PC-3 (cell line): ENCODE results near the gene HDAC9. TPM values are rescaled to one million over a fixed set of nuclear protein-coding genes. Genes with fewer than 3 reads are reported as not detected.

ENCODE experiments used
- ATAC-seq: fragments of 200-7000 bp; cut with Tn5 transposase; 2 replicates; pipeline ENCODE4 v1.9.1; 2020; ENCODE audit warnings: mild to moderate bottlenecking, moderate library complexity
- BruUV-seq: library from RNA; stranded (reverse); fragments of 400-500 nt; replicated peaks from 2 replicates; lab custom pipeline; 2021; lab: Mats Ljungman, UMichigan
- CTCF ChIA-PET: fragments of 300-600 bp; sonication (Branson Sonifier 250); formaldehyde crosslinking; loops from one replicate; lab custom pipeline; 2022; ENCODE audit warnings: antibody characterized with exemption; lab: Charles Lee
- POLR2A ChIA-PET: fragments of 300-600 bp; sonication (Branson Sonifier 250); formaldehyde crosslinking; loops from one replicate; lab custom pipeline; 2022; ENCODE audit warnings: antibody characterized with exemption; ENCODE audit not compliant: unreplicated experiment; lab: Charles Lee
- DNase-seq: peaks from one replicate; pipeline ENCODE4 v3.0.0-alpha.2; 2015
- H2AFZ ChIP-seq: fragments of 300-600 bp; sonication (generic); 2 replicates; pipeline ENCODE4 v1.6.0; 2016; ENCODE audit warnings: antibody characterized with exemption, low read length
- H3F3A ChIP-seq: fragments of 300-600 bp; sonication (generic); one replicate; pipeline ENCODE4 v1.6.0; 2017; ENCODE audit warnings: antibody characterized with exemption, low read length, control low read depth, mild to moderate bottlenecking; ENCODE audit not compliant: unreplicated experiment
- H3K27ac ChIP-seq: fragments of 300-600 bp; sonication (generic); 2 replicates; pipeline ENCODE4 v1.5.1; 2016; ENCODE audit warnings: mild to moderate bottlenecking, low read length
- H3K27me3 ChIP-seq: fragments of 300-600 bp; sonication (generic); 2 replicates; pipeline ENCODE4 v1.6.1; 2016; ENCODE audit warnings: low read length, mixed read lengths
- H3K36me3 ChIP-seq: fragments of 300-600 bp; sonication (generic); 2 replicates; pipeline ENCODE4 v1.6.1; 2016; ENCODE audit warnings: low read depth, mixed run types, low read length, mixed read lengths
- H3K4me1 ChIP-seq: fragments of 300-600 bp; sonication (generic); 2 replicates; pipeline ENCODE4 v1.5.1; 2016; ENCODE audit warnings: low read length; ENCODE audit not compliant: insufficient read depth
- H3K4me2 ChIP-seq: fragments of 300-600 bp; sonication (generic); 2 replicates; pipeline ENCODE4 v1.6.0; 2016; ENCODE audit warnings: low read length
- H3K4me3 ChIP-seq: fragments of 300-600 bp; sonication (generic); 2 replicates; pipeline ENCODE4 v1.5.1; 2016; ENCODE audit warnings: mild to moderate bottlenecking, low read length, mixed read lengths
- H3K79me2 ChIP-seq: fragments of 300-600 bp; sonication (generic); 2 replicates; pipeline ENCODE4 v1.6.1; 2017; ENCODE audit warnings: low read length, mixed read lengths
- H3K9ac ChIP-seq: fragments of 300-600 bp; sonication (generic); 2 replicates; pipeline ENCODE4 v1.6.0; 2016; ENCODE audit warnings: mild to moderate bottlenecking, low read length
- H3K9me2 ChIP-seq: fragments of 300-600 bp; sonication (generic); replicated peaks from 2 replicates; pipeline ENCODE4 v1.6.1; 2016; ENCODE audit warnings: mixed run types, low read length, mixed read lengths
- H3K9me3 ChIP-seq: fragments of 300-600 bp; sonication (generic); 2 replicates; pipeline ENCODE4 v1.6.1; 2016; ENCODE audit warnings: low read length, mixed read lengths
- H4K20me1 ChIP-seq: fragments of 300-600 bp; sonication (generic); 2 replicates; pipeline ENCODE4 v1.6.1; 2016; ENCODE audit warnings: low read length, mixed read lengths
- EZH2 ChIP-seq: fragments of 300-600 bp; sonication (generic); IDR thresholded peaks from one replicate; pipeline ENCODE4 v1.6.1; 2017; ENCODE audit warnings: antibody characterized with exemption, mild to moderate bottlenecking, low read length; ENCODE audit not compliant: unreplicated experiment
- EZH2phosphoT487 ChIP-seq: fragments of 300-600 bp; sonication (generic); IDR thresholded peaks from 2 replicates; pipeline ENCODE4 v1.6.1; 2018; ENCODE audit warnings: mild to moderate bottlenecking, antibody characterized with exemption, low read length, borderline replicate concordance
- intact Hi-C: fragments of 100-400 bp; cut with micrococcal nuclease; formaldehyde crosslinking; loops from 2 replicates; pipeline ENCODE4 v1.9.0; 2023
- total RNA-seq: library from RNA; depleted of rRNA; stranded (reverse); fragments of >200 nt; gene quantifications from 2 replicates; pipeline ENCODE4 v1.2.3, GENCODE V29; 2014
- TF ChIP-seq, protein P1 (sequence below): fragments of 300-600 bp; sonication (generic); conservative IDR thresholded peaks from 2 replicates; pipeline ENCODE4 v1.5.1; 2017; ENCODE audit warnings: antibody characterized with exemption, low read depth, mild to moderate bottlenecking, low read length

The HDAC9 gene
- total RNA-seq, 1 experiment from 2014 or later: 7.8 TPM

DNA sequence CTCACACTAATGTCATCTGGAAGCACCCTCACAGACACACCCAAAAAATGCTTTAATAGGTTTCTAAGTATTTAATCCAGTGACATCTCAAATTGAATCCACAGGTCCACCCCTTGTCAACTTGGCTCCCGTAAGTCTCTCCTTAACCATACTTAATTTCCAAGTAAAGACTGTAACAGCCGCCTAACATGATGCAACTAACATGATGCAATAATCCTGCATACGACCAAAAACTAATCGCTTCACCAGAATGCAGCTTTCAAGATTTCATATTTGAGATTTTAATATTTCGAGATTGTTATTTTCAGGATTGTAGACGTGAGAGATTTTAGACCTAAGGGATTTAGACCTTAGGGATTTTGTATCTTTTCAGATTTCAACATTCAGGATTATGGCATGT, 3.7 kb upstream of the HDAC9 start:
- no peak for ATAC-seq
- intact Hi-C loops: no loop called here
- no peaks in the 10 kb centered on the region for H3K9me2 ChIP-seq
- H3K9me3 ChIP-seq: no peaks in the 10 kb centered on the region
- H3K4me2 ChIP-seq: no peak overlapping the region
- H4K20me1 ChIP-seq: no peaks in the 10 kb centered on the region
- ChIA-PET CTCF (no interaction called here), POLR2A (interaction anchor here (0.5 kb wide), 1 partner anchor 12 kb away, joined by 3 read pairs; no protein-coding TSS in a partner anchor)
- no peak overlapping the region for H2AFZ ChIP-seq
- TF ChIP-seq, protein P1, sequence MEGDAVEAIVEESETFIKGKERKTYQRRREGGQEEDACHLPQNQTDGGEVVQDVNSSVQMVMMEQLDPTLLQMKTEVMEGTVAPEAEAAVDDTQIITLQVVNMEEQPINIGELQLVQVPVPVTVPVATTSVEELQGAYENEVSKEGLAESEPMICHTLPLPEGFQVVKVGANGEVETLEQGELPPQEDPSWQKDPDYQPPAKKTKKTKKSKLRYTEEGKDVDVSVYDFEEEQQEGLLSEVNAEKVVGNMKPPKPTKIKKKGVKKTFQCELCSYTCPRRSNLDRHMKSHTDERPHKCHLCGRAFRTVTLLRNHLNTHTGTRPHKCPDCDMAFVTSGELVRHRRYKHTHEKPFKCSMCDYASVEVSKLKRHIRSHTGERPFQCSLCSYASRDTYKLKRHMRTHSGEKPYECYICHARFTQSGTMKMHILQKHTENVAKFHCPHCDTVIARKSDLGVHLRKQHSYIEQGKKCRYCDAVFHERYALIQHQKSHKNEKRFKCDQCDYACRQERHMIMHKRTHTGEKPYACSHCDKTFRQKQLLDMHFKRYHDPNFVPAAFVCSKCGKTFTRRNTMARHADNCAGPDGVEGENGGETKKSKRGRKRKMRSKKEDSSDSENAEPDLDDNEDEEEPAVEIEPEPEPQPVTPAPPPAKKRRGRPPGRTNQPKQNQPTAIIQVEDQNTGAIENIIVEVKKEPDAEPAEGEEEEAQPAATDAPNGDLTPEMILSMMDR: no peak
- TF ChIP-seq EZH2phosphoT487: no peak
- no peak for TF ChIP-seq EZH2
- H3K27me3 ChIP-seq: no peaks in the 10 kb centered on the region
- H3K4me3 ChIP-seq: no peak overlapping the region
- no TSS peak for BruUV-seq
- no peaks in the 10 kb centered on the region for H3K79me2 ChIP-seq
- DNase-seq: no peak
- no peak overlapping the region for H3K27ac ChIP-seq
- H3K4me1 ChIP-seq: peaks cover 10% of the 10 kb centered on the region; the same call in 1 of the 2 replicates
- H3K36me3 ChIP-seq: no peaks in the 10 kb centered on the region
- H3K9ac ChIP-seq: no peak overlapping the region
- H3F3A ChIP-seq: no peaks in the 10 kb centered on the region

DNA sequence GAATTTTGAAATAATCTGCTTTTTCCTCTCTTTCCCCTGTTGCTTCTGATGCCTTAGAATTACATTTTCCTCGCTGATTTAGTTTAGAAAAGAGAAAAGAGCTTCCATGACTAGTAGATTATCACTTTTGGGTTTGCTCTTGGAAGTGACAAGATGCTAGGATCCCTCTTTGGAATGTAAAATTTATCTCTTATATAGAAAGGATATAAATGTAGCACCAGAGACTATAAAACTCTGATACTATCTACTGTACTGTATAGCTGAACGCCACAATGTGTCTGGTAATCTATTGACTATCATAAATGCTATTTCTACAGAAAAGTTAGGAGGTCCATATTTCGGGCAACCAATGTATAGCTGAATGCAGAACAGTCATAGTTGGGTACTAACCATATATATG, 1.1 kb upstream of the HDAC9 start:
- no peaks in the 10 kb centered on the region for H3F3A ChIP-seq
- H3K36me3 ChIP-seq: no peaks in the 10 kb centered on the region
- BruUV-seq: no TSS peak
- intact Hi-C loops: no loop called here
- no peak overlapping the region for H3K4me3 ChIP-seq
- no peak for ATAC-seq
- no peak overlapping the region for H3K27ac ChIP-seq
- TF ChIP-seq EZH2phosphoT487 (no peak), EZH2 (no peak)
- TF ChIP-seq, protein P1: no peak
- no peaks in the 10 kb centered on the region for H3K79me2 ChIP-seq
- H4K20me1 ChIP-seq: no peaks in the 10 kb centered on the region
- no peaks in the 10 kb centered on the region for H3K9me2 ChIP-seq
- H2AFZ ChIP-seq: no peak overlapping the region
- no peak overlapping the region for H3K4me2 ChIP-seq
- H3K27me3 ChIP-seq: no peaks in the 10 kb centered on the region
- H3K4me1 ChIP-seq: peaks cover 1% of the 10 kb centered on the region; the same call in 1 of the 2 replicates
- ChIA-PET POLR2A (no interaction called here), CTCF (no interaction called here)
- H3K9ac ChIP-seq: no peak overlapping the region
- no peaks in the 10 kb centered on the region for H3K9me3 ChIP-seq
- DNase-seq: no peak

DNA sequence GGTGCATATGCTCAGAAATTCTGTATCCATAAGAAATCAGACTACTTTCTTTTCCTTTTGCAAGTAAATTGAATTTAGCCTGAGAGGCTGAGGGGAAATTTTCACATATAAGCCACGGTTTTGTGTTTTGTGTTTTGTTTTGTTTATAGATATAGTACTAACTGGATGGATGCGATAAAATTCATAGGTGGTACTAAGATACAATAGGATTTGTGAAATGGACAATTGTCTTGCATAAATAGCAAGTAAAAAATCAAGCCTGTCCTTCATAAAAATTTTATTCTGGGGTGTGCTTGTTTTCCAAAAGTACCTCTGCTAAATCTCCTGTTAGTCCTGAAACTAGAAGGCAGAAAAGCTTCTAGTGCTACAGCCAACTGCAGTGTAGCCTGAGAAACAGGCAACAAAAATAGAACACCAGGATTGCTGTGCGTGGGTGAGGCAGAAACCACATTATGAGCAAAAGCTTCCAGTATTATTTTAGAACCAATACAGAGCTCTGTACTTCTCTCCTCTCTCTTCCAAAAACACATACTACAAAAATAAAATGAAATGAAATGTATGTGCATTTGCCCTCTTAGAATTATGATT, 634 bp upstream of the HDAC9 start:
- ATAC-seq (no peak), DNase-seq (no peak)
- no peaks in the 10 kb centered on the region for H3K79me2 ChIP-seq
- no peak overlapping the region for H2AFZ ChIP-seq
- H3K4me1 ChIP-seq: peaks cover 6% of the 10 kb centered on the region
- intact Hi-C loops: no loop called here
- BruUV-seq: no TSS peak
- H3F3A ChIP-seq: no peaks in the 10 kb centered on the region
- H3K27me3 ChIP-seq: no peaks in the 10 kb centered on the region
- H3K4me2 ChIP-seq: no peak overlapping the region
- no peaks in the 10 kb centered on the region for H3K36me3 ChIP-seq
- H3K4me3 ChIP-seq: no peak overlapping the region
- H3K9me3 ChIP-seq: no peaks in the 10 kb centered on the region
- H3K9me2 ChIP-seq: no peaks in the 10 kb centered on the region
- POLR2A ChIA-PET: no interaction called here
- CTCF ChIA-PET: no interaction called here
- TF ChIP-seq EZH2phosphoT487 (no peak), EZH2 (no peak)
- TF ChIP-seq, protein P1: no peak
- no peak overlapping the region for H3K9ac ChIP-seq
- no peaks in the 10 kb centered on the region for H4K20me1 ChIP-seq
- H3K27ac ChIP-seq: no peak overlapping the region
